Endometrium (tissue), 2 donors: Measurements from ENCODE around the gene KCTD1.

Source experiments
- FAIRE-seq: peaks from 2 replicates; lab custom pipeline; 2012; peaks lifted over from hg19 to GRCh38; lab: Jason Lieb, UNC
- donor health status: control.
- donor health status: control.

KCTD1 gene

DNA sequence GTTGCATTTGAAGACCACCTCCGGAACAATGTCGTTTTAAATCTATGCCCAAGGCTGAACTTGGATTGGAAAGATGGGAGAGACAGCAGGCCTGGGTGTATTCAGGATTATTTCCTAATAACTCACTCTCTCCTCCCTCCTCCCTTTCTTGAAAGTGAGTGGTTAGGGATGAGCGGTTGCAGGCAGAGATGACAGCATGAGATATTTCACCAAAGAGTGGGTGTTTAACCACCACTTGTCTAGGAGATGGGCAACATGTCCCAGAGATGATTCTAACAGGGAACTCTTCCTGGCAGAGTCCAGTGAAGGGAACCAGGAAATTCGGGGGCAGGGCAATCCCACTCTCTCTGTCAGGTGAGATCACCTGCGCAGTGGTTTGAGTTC, 123.2 kb downstream of the KCTD1 start:
- no peak for FAIRE-seq

- FAIRE-seq, result no peak
These were observed 123.8 kb downstream of the KCTD1 start for GRCh38 chr18:26424428-26425147.

DNA sequence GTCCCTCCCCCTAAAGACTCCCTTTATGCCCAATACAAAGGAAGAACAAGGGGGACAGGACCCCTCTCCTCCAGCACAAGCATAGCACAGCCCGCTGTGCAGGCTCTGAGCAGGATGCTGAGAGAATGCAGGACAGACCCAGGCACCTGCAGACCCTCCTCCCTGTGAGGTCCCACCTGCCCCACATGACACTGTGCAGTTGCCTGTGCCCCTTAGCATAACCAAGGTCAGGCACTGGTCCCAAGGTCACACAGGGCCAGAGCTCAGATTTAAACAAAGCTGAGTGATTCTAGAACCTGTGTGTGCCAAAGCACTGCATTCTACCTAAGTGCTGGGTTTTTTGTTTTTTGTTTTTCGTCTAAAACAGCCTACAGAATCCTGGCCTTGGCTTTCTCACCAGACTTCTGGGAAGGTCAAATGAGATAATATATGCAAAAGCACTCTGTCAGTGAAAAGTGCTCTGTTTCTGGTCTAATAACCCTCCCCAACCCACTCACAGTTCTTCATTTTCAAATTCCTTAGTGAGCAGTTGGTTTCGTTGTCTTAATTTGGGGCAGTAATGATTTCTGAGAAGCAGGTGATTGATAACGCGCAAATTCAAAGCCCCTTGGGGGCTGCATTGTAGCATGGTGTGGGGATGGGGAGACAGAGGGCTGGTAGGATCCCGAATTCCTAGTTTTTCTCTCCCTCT, 125.7 kb downstream of the KCTD1 start:
- no peak for FAIRE-seq

DNA sequence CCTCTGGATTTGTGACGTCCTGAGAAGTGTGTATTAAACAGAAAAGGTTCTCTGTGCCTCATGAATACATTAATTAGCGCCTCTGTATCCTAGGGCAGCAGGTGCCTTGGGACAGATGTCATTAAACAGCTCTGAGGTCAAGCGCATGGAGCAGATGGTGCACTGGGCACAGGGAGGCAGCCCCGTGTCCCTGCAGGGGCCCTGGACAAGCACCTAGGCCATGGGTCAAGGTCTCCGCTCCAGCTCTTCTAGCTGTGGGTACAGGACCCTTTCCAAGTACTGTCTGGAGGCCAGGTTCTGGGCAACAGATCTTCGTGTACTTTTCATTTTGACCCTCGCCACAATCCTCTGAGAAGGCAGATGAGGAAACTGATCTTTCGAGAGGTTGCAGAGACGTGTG, 126.4 kb downstream of the KCTD1 start:
- no peak for FAIRE-seq

GRCh38 chr18:26421503-26421902, 126.8 kb downstream of the KCTD1 start:
- no peak for FAIRE-seq

GRCh38 chr18:26419746-26420145, 128.6 kb downstream of the KCTD1 start:
- FAIRE-seq, result no peak

GRCh38 chr18:26418225-26418624, 130.1 kb downstream of the KCTD1 start:
- FAIRE-seq, result no peak

DNA sequence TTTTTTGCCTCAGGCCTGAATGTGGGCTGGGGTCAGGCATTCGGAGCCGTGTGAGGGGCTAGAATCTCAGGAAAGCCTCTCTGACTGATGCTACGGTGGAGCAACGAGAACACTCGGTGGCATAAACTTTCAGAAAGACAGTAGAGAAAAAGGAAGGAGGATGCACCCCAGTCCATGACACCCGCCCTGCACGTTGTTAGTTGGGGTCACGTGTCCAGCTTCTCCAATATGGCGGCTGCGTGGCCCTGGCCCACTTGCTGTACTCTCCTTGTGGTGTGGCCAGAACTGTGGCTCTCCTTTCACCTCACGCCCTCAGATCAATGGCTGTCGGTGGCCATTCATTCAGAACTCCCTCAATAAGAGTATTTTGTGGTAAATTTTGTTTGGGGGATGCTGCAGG, 131.2 kb downstream of the KCTD1 start:
- no peak for FAIRE-seq

GRCh38 chr18:26416652-26417150, 131.7 kb downstream of the KCTD1 start:
- FAIRE-seq, result no peak

DNA sequence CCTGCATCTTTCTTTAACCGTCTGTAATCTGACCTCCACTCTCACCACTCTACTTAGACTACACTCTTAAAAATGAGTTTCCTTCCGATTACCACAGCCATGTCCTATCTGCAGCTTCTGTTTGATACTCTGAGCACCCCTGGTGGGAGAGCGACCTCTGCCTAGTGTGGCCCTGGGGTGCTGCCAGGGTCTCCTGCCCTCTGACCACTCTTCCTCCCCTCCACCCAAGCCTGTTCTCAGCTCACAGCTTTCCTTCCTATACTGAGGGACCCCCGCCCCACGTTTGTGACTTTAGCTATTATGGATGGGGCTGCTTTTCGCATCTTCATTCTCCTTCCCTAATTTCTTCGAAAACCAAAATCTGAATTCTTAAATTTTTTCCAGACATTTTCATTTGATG, 132.7 kb downstream of the KCTD1 start:
- FAIRE-seq, result no peak

DNA sequence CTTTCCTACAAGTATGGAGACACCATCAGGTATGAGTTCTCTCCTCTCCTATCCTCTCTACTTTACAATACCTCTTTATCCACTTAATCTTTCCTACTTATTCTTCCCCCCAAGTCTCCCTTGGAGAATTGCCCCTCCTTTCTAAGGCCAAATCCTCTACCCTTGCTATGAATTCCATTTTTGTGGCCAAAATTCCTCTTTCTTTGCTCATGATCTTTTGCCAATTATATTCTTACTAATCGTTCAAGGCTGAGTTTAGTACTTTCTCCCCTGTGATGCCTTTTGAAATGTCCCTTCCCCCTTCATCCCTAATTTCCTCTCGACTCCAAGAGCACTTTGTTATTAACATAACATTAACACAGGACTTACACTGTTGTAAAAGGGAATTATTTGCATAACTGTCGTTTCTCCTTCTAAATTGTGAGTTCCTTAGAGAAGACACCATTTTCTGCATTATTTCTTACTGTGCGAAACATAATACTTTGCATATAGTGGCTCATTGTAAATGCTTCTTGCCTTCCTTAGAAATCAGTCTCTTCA, 133.4 kb downstream of the KCTD1 start:
- FAIRE-seq, result no peak

- FAIRE-seq, result no peak
These were observed 139.3 kb downstream of the KCTD1 start for GRCh38 chr18:26409091-26409490.

- FAIRE-seq, result no peak
These were observed 140.4 kb downstream of the KCTD1 start for GRCh38 chr18:26407736-26408601.

GRCh38 chr18:26406854-26407517, 141.4 kb downstream of the KCTD1 start:
- no peak for FAIRE-seq

- FAIRE-seq, result no peak
These were observed 142.0 kb downstream of the KCTD1 start for GRCh38 chr18:26406324-26406723.

DNA sequence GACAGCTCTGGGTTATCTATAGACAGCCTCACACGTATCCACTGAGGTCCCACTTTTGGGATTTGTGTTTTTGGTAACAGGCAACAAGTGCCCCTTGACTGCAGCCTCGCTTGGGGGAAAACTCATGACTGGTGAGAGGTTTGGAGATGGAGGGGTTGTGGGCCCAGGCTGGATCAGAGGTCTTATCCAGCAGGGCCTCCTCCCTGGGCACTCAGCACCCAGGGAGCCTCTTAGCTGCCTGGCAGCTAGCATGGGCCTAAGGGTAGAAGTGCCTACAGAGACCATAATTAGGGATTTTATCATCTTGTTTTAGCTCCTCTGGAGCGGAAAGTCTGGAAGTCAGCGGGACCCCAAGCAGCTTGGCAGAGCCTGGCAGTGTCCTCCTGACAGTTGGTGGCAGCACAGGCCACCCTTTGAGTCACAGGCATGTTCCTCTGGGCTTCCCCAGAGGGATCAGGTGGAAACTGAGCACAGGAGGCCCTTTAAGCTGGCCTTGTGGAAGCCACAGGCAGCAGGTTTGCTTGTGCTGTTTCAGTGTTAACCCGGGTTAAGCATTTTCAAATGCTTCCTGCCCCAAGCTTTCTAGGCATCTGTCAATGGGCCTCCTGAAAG, 143.1 kb downstream of the KCTD1 start:
- no peak for FAIRE-seq
